Fibroblast of lung (primary cell): ENCODE results near the gene IGF1R.

Experiments
- CTCF ChIP-seq, 2 donors: IDR thresholded peaks in 1 of 2; conservative IDR thresholded peaks in 1 of 2; 1 replicate in 1 of 2; 2 replicates in 1 of 2; pipeline ENCODE4 v1.5.1; 2011 to 2012; ENCODE audit warnings: low read length in 2 of 2, control low read depth in 1 of 2, inconsistent platforms in 1 of 2, low read depth in 1 of 2, mild to moderate bottlenecking in 1 of 2
- EZH2 ChIP-seq: IDR thresholded peaks from 2 replicates; pipeline ENCODE4 v1.5.1; 2012; ENCODE audit warnings: low read length, control low read depth, mild to moderate bottlenecking; ENCODE audit errors: missing control alignments

- TF ChIP-seq CTCF (conservative IDR thresholded peaks at IDR 0.05 in 1 of 2, IDR thresholded peaks at IDR 0.05 in 1 of 2; ENCODE audit: low read depth in 1 of 2, low read length in 2 of 2) = no peak
- TF ChIP-seq EZH2 = no peak
Observed at GRCh38 chr15:98692213-98692612, 43.9 kb downstream of the IGF1R start.
